ENCODE measurements around the gene SH3RF3.

DNA sequence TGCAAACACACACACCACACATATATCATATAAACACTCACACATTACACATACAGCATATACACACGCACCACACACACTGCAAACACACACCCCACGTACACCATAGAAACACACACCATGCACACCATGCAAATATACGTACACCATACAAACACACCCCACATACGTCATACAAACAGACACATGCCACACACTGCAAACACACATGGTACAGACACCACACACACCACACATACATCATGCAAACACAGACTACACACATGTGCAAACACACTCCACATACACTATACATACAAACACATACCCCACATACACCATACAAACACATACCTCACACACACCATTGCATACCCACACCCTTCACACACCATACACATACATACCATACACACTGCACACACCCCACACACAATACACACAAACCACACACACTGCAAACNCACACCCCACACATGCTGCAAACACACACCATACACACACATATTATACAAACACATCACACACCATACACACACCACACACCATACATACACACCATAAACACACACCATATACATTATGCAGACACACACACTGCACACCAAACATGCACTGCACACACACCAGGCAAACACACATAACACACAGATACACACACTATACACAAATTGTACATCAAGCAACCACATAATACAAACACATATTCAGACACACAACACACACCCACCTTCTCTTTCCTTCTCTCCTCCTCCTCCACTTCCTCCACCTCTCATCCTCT, 364.4 kb downstream of the SH3RF3 start:
- TF ChIP-seq GATA2 (CRISPR knock-in tag; IDR thresholded peaks at IDR 0.05) = no peak
- TF ChIP-seq, protein P1, sequence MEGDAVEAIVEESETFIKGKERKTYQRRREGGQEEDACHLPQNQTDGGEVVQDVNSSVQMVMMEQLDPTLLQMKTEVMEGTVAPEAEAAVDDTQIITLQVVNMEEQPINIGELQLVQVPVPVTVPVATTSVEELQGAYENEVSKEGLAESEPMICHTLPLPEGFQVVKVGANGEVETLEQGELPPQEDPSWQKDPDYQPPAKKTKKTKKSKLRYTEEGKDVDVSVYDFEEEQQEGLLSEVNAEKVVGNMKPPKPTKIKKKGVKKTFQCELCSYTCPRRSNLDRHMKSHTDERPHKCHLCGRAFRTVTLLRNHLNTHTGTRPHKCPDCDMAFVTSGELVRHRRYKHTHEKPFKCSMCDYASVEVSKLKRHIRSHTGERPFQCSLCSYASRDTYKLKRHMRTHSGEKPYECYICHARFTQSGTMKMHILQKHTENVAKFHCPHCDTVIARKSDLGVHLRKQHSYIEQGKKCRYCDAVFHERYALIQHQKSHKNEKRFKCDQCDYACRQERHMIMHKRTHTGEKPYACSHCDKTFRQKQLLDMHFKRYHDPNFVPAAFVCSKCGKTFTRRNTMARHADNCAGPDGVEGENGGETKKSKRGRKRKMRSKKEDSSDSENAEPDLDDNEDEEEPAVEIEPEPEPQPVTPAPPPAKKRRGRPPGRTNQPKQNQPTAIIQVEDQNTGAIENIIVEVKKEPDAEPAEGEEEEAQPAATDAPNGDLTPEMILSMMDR (IDR thresholded peaks at IDR 0.05) = no peak
- TF ChIP-seq, protein P2, sequence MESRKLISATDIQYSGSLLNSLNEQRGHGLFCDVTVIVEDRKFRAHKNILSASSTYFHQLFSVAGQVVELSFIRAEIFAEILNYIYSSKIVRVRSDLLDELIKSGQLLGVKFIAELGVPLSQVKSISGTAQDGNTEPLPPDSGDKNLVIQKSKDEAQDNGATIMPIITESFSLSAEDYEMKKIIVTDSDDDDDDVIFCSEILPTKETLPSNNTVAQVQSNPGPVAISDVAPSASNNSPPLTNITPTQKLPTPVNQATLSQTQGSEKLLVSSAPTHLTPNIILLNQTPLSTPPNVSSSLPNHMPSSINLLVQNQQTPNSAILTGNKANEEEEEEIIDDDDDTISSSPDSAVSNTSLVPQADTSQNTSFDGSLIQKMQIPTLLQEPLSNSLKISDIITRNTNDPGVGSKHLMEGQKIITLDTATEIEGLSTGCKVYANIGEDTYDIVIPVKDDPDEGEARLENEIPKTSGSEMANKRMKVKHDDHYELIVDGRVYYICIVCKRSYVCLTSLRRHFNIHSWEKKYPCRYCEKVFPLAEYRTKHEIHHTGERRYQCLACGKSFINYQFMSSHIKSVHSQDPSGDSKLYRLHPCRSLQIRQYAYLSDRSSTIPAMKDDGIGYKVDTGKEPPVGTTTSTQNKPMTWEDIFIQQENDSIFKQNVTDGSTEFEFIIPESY (IDR thresholded peaks at IDR 0.05; ENCODE audit: borderline replicate concordance, low read depth) = no peak
- no peak for TF ChIP-seq NRF1 (IDR thresholded peaks at IDR 0.05; ENCODE audit: low read depth, low read length)

Measured in SK-N-SH (cell line).